Kidney capillary endothelial cell (primary cell): ENCODE data around the gene LINGO1.

Experiments used
- DNase-seq: peaks from one replicate; pipeline ENCODE4 v3.0.0-alpha.2; 2018; ENCODE audit warnings: low spot score

Gene LINGO1, protein sequence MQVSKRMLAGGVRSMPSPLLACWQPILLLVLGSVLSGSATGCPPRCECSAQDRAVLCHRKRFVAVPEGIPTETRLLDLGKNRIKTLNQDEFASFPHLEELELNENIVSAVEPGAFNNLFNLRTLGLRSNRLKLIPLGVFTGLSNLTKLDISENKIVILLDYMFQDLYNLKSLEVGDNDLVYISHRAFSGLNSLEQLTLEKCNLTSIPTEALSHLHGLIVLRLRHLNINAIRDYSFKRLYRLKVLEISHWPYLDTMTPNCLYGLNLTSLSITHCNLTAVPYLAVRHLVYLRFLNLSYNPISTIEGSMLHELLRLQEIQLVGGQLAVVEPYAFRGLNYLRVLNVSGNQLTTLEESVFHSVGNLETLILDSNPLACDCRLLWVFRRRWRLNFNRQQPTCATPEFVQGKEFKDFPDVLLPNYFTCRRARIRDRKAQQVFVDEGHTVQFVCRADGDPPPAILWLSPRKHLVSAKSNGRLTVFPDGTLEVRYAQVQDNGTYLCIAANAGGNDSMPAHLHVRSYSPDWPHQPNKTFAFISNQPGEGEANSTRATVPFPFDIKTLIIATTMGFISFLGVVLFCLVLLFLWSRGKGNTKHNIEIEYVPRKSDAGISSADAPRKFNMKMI

GRCh38 chr15:77632534-77633133 lies at the start of gene LINGO1:
Gene LINGO1 (minus strand): TSS chr15:77632912. CDS start chr15:77632315, 597 bp downstream.
- DNase-seq: no peak

DNA sequence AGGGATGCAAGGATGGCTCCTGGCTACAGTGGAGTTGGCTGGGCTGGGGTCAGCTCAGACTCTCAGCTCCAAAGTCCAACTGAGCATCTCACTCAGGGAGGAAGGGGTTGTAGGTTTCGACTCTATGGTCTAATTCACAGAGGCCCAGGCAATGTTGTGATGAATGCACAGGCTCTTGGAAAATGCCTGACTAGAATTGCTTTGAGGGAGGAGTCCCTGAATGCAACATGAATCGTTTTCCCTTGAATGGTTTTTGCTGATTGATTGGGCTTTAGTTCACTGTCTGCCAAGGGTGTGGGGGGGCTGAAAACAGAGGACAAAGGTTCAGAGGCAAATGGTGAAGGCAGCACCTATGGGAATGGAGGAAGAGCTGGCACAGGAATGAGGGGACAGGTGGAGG lies 48.6 kb upstream of the LINGO1 start:
- no peak for DNase-seq

DNA sequence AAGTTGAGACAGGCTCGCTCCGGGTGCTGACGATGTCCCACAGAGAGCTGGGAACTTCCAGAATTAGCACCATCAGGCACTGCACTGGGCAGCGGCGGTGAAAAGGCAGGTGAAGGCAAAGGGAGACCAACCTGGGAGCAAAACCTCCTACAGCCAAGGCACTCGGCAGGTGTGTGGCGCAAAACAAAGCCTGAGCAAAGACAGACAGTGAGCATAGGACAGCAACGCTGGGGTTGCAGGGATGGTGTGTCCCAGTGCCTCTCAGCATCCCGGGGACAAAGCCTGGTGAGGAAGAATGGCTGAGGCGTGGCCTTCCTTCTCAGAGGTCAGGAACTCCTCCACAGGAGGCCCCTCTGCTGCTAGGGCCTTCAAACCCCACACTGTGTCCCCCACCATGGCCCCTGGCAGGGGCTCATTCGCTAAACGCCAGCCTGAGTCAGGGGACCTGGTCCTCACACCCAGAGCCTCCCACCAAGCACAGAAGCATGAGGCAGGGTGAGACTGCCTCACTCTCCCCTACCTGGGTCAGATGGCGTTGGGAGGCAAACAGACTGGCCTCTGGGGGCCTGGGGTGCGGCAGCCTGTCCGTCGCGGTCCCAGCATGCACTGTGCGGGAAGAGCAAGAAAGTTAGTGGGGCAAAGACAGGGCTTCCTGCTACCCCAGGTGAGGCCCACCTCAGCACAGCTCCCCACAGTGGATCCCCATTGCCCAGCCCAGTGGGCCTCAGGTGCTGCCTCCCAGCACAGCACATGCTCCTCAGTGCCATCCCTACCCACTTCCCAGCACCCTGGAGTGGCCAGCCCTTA lies 44.1 kb upstream of the LINGO1 start:
- DNase-seq: no peak

GRCh38 chr15:77675806-77676415 lies 43.2 kb upstream of the LINGO1 start:
- no peak for DNase-seq

GRCh38 chr15:77674327-77674726 lies 41.6 kb upstream of the LINGO1 start:
- DNase-seq: no peak

GRCh38 chr15:77673866-77674265 lies 41.2 kb upstream of the LINGO1 start:
- no peak for DNase-seq

GRCh38 chr15:77672135-77672534 lies 39.4 kb upstream of the LINGO1 start:
- DNase-seq: no peak

DNA sequence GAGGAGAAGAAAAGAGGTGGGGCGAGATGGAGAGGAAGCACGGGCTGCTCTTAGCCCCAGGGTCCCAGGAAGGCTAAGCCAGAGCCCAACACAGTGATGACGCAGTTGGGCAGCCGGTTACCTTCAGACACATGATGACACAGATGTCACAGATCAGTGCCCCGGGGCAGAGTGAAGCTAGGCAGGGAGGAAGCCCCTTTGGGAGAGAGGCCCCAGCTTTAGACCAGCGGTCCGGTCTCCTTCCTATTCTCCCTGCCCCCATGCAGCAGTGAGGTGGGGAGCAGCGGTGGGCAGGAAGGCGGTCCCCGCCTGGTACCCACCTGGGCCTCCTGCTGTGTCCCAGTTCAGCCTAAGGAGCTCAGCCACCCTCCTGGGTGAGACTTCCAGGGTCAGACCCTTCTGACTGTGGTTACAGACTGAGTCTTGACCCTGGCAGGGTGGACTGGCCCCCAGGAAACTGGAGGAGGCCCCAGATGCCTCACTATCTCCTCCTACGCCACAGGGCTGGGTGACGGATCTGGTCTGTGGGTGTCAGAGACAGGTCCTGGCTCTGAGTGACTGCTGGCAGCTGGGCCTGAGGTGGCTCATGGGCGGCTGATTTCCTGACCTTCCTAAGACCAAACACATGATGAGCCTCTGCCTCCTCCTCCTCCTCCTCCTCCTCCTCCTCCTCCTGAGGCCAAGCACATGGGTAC lies 38.8 kb upstream of the LINGO1 start:
- no peak for DNase-seq

GRCh38 chr15:77670558-77671361 lies 38.0 kb upstream of the LINGO1 start:
- DNase-seq: no peak

DNA sequence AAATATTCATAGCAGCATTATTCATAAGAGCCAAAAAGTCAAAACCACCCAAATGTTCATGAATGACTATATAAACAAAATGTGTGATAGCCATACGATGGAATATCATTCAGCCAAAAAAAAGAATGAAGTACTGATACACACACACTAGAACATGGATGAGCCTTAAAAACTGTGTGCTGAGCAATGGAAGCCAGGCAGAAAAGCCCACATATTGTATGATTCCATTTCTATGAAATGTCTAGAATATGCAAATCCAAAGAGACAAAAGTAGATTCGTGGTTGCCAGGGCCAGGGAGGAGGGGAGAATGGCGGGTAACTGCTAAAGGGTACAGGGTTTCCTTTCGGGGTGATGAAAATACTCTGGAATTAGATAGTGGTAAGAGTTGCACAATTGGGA lies 37.2 kb upstream of the LINGO1 start:
- DNase-seq: no peak

DNA sequence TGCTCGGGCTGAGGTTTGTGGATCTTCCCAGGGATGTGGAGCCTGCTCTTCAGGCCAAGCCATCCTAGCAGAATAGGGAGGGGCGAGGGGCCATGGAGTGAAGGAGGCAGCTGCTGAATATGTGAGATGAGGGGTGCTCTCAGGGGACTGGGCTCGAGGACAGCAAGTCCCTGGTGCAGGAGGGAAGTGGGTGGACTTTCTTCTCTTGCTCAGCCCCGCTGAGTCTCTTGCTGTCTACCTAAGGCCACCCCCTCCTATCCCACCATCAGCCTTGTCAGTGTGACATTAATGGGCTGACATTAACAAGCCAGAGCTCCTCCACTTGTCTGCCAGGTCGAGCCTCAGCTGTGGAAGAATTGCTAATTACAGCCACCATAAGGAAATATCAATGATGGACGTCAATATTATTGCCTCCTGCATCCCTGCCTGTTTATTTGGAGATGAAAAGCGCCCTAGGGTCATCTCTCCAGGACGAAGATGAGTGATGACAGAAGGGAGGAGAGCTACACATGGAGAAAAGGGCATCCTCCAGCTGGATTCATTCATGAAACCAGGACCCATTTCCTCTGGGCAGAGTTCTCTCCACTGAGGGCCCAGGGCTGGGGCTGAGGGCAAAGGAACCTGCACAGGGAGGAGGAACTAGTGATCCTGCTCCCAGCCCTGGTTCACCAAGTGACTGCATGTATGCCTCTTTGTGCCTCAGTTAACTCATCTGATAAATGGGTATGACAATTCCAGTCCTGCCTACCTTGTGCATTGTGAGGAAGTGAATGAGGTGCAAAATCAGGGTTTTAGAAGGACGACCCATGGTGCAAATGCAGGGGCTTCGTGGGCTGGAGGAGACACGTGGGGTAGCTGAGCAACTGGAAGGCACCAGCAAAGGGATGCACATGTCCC lies 34.9 kb upstream of the LINGO1 start:
- no peak for DNase-seq

DNA sequence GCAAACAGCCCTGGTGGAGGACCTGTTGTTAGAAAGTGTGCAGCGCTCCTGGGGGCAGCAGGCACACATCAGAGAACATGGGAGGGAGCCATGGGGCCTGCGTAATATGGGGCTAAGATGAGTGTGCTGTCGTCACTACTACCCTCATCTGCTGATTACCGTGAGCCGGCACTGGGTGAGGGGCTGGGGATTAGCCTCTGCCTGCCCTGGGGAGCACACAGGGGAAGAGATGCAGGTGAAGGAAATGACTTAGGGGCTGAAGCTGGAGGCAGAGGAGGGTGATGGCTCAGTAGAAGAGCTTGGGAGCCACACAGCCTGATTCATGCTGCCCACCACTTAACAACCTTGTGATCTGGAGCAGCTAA lies 33.6 kb upstream of the LINGO1 start:
- DNase-seq: no peak

- DNase-seq: no peak
Observed at GRCh38 chr15:77665530-77666295, 33.0 kb upstream of the LINGO1 start.

- DNase-seq: no peak
Observed at GRCh38 chr15:77664428-77664827, 31.7 kb upstream of the LINGO1 start.

DNA sequence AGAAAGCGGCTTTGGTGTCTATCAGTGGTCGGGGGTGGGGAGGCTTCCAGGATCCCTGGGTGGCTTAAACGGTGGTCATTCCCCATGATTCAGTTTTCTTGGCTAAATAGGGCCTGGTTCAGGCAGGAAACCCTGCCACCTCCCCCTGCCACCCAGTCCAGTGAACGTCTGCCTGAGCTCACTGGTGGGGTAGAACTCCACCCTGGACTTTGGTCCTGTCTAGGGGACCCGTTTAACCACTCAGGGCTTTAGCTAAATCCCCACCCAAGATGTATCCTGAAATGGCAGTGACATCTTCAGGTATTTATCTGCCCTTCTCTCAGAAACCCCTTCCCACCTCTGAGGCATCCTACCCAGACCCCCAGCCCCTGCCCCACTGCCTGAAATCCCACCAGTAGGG lies 30.5 kb upstream of the LINGO1 start:
- DNase-seq: no peak

DNA sequence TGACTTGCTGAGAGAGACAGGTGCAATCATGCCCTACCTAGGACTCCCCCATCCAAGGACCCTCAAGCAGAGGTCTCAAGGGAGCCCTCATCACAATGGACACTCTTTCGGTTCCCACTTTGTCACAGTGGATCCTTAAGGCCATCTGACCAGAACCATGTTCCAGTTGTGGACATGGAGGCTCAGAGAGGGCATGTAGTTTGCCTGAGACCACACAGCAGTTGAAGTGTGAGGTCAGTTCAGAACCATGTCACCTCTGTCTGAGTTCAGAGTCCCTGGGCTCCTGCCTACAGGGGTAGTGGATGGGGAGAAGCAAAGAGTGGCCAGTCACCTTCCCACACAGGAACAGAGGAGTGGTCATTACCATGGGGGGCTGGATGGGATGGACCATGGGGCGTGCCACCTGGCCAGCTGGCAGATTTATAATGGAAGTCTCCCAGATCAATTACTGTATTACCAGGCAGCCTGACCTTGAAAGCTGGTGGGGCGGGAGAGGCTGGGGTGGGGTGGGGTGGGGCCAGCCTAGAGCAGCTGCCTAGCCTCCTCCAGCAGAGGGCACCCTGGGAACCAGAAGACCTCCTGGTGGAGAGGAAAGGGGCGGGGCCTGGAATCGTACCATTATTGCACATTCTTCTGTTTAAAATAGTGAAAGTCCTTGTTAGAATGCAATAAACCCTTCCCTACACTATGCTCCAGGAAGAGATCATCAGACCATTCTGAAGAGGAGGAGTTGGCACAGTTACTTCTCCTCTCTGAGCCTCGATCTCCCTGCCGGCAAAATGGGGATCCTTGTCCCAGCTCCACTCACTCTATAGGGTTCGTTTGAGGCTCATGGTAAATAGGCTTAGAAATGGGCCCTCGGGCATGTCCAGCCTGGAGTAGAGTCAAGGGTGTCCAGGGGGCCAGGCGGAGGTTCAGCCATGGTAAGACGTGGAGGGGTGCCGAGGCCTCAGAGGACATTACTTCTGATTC lies 26.9 kb upstream of the LINGO1 start:
- DNase-seq: peak; percentile 41

- DNase-seq: no peak
Observed at GRCh38 chr15:77658304-77658703, 25.6 kb upstream of the LINGO1 start.
